Psoas muscle (tissue), 8 donors: ENCODE measurements around the gene BBS12. TPM values are rescaled to one million over a fixed set of nuclear protein-coding genes. Genes with fewer than 3 reads are reported as not detected.

Source experiments
- ATAC-seq, 4 donors: fragments of 200-7000 bp; cut with Tn5 transposase; one replicate each; pipeline ENCODE4 v1.9.1; 2020; ENCODE audit warnings: moderate library complexity in 3 of 4, mild to moderate bottlenecking in 2 of 4
- DNase-seq, 2 donors: peaks; one replicate each; pipeline ENCODE4 v3.0.0-alpha.2; 2020
- H3K27ac ChIP-seq: fragments of 200-600 bp; one replicate; pipeline ENCODE4 v1.8.0; 2022
- H3K27me3 ChIP-seq, 3 donors: fragments of 200-600 bp in 1 of 3; one replicate each; pipeline versions ENCODE4 v1.6.1 to v1.8.0; 2013 to 2022; ENCODE audit warnings: low read length in 2 of 3, mild to moderate bottlenecking in 2 of 3, moderate library complexity in 1 of 3; ENCODE audit not compliant: insufficient read depth in 3 of 3
- H3K36me3 ChIP-seq, 2 donors: fragments of 200-600 bp in 1 of 2; one replicate each; pipeline versions ENCODE4 v1.6.1 to v1.8.0; 2013 to 2022; ENCODE audit warnings: low read depth in 1 of 2, mild to moderate bottlenecking in 1 of 2, moderate library complexity in 1 of 2; ENCODE audit not compliant: insufficient read depth in 1 of 2
- H3K4me1 ChIP-seq: fragments of 200-600 bp; one replicate; pipeline ENCODE4 v1.8.0; 2022
- H3K4me3 ChIP-seq: fragments of 200-600 bp; one replicate; pipeline ENCODE4 v1.8.0; 2022; ENCODE audit warnings: mild to moderate bottlenecking
- H3K9me3 ChIP-seq: fragments of 200-600 bp; one replicate; pipeline ENCODE4 v1.8.0; 2022
- CTCF ChIP-seq: fragments of 200-600 bp; IDR thresholded peaks from one replicate; pipeline ENCODE4 v1.8.0; 2022; ENCODE audit warnings: antibody characterized with exemption
- WGBS, 3 donors: extraction: QIAGEN DNeasy Blood & Tissue Kit; methylation state at CpG; one replicate each; pipeline versions ENCODE4 v1.1.6 to v1.1.7; 2013; 5-methylcytosine and 5-hydroxymethylcytosine counted together
- intact Hi-C, 2 donors: fragments of 100-400 bp; cut with DNase I; formaldehyde crosslinking; loops; one replicate each; pipeline versions ENCODE4 v1.11.0 to v1.14.2; 2022
- polyA plus RNA-seq, 3 donors: library from polyadenylated mRNA; stranded (reverse); fragments of 200-250 nt; gene quantifications; one replicate each; pipeline ENCODE4 v1.2.3, GENCODE V29; 2013
- total RNA-seq, 4 donors: library from RNA; stranded (reverse); fragmentation: NEBNext Ultra II Directional in 2 of 4; extraction: Animal tissue kit (Norgen Biotek cat#: 25700) in 2 of 4; gene quantifications; one replicate each; pipeline versions ENCODE4 v1.2.1 to v1.2.4, GENCODE V29; 2021 to 2023
- donor health status: healthy with polysubstance abuse.
- donor health status: DM: no; HTN: no; CAD: no; lungs with moderate emphysema.
- donor health status: Bipolar disorder and iron deficiency.
- donor health status: healthy.
- donor health status: DM: yes; HTN: yes; CAD: no.
- donor health status: DM: no; HTN: no; CAD: no.
- donor health status: DM: no; HTN: no; CAD: no.
- donor health status: DM: yes; HTN: yes; CAD: no.

The BBS12 gene
- total and polyA plus RNA-seq, 7 donors = 0.54 to 5.4 (median 1.0) TPM

- Histone ChIP-seq H3K27ac (no peak overlapping the region), H3K27me3 (no peaks in the 10 kb centered on the region), H3K4me1 (no peaks in the 10 kb centered on the region), H3K4me3 (no peak overlapping the region), H3K36me3 (no peaks in the 10 kb centered on the region), H3K9me3 (no peaks in the 10 kb centered on the region)
- peak; percentile 75 to 90 (median 85) for ATAC-seq
- intact Hi-C loops = no loop called here
- peak; percentile 85 for TF ChIP-seq CTCF
- 34 to 40% (median 36%) methylated on average over 4 of the region's 4 CpGs for WGBS, 3 donors
- DNase-seq = peak; percentile 46 to 67
Observed at GRCh38 chr4:122716825-122717448, 15.6 kb upstream of the BBS12 start.

- no peak for TF ChIP-seq CTCF
- Histone ChIP-seq H3K4me3 (no peak overlapping the region), H3K36me3 (no peaks in the 10 kb centered on the region), H3K9me3 (no peaks in the 10 kb centered on the region), H3K27ac (no peak overlapping the region), H3K27me3 (no peaks in the 10 kb centered on the region), H3K4me1 (no peaks in the 10 kb centered on the region)
- 62 to 69% (median 64%) methylated on average over 2 of the region's 2 CpGs for WGBS, 3 donors
- ATAC-seq = no peak
- no peak for DNase-seq
- intact Hi-C loops = loop anchor here in 1 of 2 donors (2.0 kb wide), 1 partner anchor 115 kb away; no protein-coding TSS in a partner anchor
Observed at GRCh38 chr4:122718281-122718680, 14.2 kb upstream of the BBS12 start.

- 81 to 88% (median 86%) methylated on average over 1 of the region's 1 CpG for WGBS, 3 donors
- no peaks in the 10 kb centered on the region for H3K9me3 ChIP-seq
Observed at GRCh38 chr4:122722256-122722655, 10.2 kb upstream of the BBS12 start.

GRCh38 chr4:122728856-122729255 is 3.6 kb upstream of the BBS12 start:
- Histone ChIP-seq H3K27ac (no peak overlapping the region), H3K27me3 (no peaks in the 10 kb centered on the region), H3K4me3 (no peak overlapping the region), H3K4me1 (peaks cover 6% of the 10 kb centered on the region), H3K36me3 (no peaks in the 10 kb centered on the region), H3K9me3 (no peaks in the 10 kb centered on the region)
- ATAC-seq (no peak), DNase-seq (no peak)
- intact Hi-C loops = no loop called here
- WGBS, 3 donors = 45 to 57% (median 54%) methylated on average over 1 of the region's 1 CpG
- TF ChIP-seq CTCF = no peak

More at GRCh38 chr4:122722256-122722655, 10.2 kb upstream of the BBS12 start:
- Histone ChIP-seq H3K4me3 (no peak overlapping the region), H3K36me3 (no peaks in the 10 kb centered on the region), H3K4me1 (no peaks in the 10 kb centered on the region), H3K27me3 (no peaks in the 10 kb centered on the region), H3K27ac (no peak overlapping the region)
- intact Hi-C loops = no loop called here
- no peak for ATAC-seq
- no peak for DNase-seq
- TF ChIP-seq CTCF = no peak

GRCh38 chr4:122731676-122732075 is 828 bp upstream of the BBS12 start:
- intact Hi-C loops = loop anchor here in 1 of 2 donors (5.0 kb wide), 1 partner anchor 191 kb away; the partner anchor contains the start of gene NUDT6
- H3K4me3 ChIP-seq = peak overlapping the region; percentile 89

More at GRCh38 chr4:122731676-122732075, 828 bp upstream of the BBS12 start:
- Histone ChIP-seq H3K27me3 (no peaks in the 10 kb centered on the region), H3K9me3 (no peaks in the 10 kb centered on the region), H3K36me3 (no peaks in the 10 kb centered on the region), H3K27ac (peak overlapping the region; percentile 57), H3K4me1 (peaks cover 6% of the 10 kb centered on the region)
- no peak for ATAC-seq
- TF ChIP-seq CTCF = no peak
- 45 to 62% (median 46%) methylated on average over 2 of the region's 2 CpGs for WGBS, 3 donors
- no peak for DNase-seq
